AG09319 (cell line): ENCODE data around the gene CDADC1.
A peak's percentile ranks its signal among the peaks of the same experiment; 100 is the strongest.

Experiments used
- DNase-seq: peaks from one replicate; pipeline ENCODE4 v3.0.0-alpha.2; 2010; ENCODE audit warnings: low read depth; ENCODE audit errors: extremely low read depth
- TF ChIP-seq, protein P1 (sequence below): IDR thresholded peaks from 2 replicates; pipeline ENCODE4 v1.5.1; 2011; ENCODE audit warnings: low read depth, mild to moderate bottlenecking, inconsistent platforms, low read length, moderate library complexity

The CDADC1 gene

GRCh38 chr13:49247643-49248621, at the start of gene CDADC1:
Gene CDADC1, plus strand, starts transcription at chr13:49247925. Its CDS starts 113 bp downstream, at chr13:49248038.
- TF ChIP-seq, protein P1, sequence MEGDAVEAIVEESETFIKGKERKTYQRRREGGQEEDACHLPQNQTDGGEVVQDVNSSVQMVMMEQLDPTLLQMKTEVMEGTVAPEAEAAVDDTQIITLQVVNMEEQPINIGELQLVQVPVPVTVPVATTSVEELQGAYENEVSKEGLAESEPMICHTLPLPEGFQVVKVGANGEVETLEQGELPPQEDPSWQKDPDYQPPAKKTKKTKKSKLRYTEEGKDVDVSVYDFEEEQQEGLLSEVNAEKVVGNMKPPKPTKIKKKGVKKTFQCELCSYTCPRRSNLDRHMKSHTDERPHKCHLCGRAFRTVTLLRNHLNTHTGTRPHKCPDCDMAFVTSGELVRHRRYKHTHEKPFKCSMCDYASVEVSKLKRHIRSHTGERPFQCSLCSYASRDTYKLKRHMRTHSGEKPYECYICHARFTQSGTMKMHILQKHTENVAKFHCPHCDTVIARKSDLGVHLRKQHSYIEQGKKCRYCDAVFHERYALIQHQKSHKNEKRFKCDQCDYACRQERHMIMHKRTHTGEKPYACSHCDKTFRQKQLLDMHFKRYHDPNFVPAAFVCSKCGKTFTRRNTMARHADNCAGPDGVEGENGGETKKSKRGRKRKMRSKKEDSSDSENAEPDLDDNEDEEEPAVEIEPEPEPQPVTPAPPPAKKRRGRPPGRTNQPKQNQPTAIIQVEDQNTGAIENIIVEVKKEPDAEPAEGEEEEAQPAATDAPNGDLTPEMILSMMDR = no peak
- DNase-seq = peak; percentile 78

DNA sequence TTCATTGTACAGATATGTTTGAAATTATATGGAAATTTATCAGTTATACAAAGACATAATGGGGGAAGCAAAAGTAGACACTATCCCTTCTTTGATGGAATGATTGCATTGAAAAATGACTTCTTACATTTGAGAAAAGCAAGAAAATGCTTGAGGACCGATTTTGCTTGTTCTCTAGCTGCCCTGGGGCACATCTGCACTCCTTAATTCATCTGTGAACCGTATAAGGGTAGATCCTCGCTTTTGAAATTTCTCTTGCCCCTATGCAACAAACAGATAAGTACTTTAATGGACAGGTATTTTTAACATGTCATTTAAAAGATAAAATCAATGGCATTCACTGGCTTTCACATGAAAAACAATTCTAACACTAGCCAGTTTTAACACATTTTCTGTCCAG, 41.1 kb upstream of the CDADC1 start:
- TF ChIP-seq, protein P1 = no peak

DNA sequence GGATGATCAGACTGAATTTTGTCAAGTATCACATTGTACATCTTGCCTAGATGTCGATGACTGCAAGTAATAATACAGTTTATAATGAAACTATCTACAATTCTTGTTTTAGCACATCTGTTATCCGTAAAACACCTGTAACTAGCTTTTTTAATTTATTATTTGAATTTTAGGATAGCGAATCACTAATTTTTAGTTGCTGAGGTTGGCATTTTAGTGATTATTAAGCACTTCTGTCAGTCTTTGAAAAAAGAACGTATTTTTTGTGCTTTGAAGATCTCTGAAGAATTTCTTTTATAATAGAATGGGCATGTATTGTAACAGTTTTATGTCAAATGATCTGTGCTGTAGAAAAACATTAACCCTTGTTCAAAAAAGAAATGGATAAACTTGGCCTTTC, 39.1 kb upstream of the CDADC1 start:
- TF ChIP-seq, protein P1 = no peak
- DNase-seq = no peak

More for the DNA sequence above, 41.1 kb upstream of the CDADC1 start:
- DNase-seq = no peak

GRCh38 chr13:49210114-49210513, 37.6 kb upstream of the CDADC1 start:
- TF ChIP-seq, protein P1 = no peak

GRCh38 chr13:49210669-49211068, 37.1 kb upstream of the CDADC1 start:
- DNase-seq = no peak
- TF ChIP-seq, protein P1 = no peak

More at GRCh38 chr13:49210114-49210513, 37.6 kb upstream of the CDADC1 start:
- DNase-seq = no peak

DNA sequence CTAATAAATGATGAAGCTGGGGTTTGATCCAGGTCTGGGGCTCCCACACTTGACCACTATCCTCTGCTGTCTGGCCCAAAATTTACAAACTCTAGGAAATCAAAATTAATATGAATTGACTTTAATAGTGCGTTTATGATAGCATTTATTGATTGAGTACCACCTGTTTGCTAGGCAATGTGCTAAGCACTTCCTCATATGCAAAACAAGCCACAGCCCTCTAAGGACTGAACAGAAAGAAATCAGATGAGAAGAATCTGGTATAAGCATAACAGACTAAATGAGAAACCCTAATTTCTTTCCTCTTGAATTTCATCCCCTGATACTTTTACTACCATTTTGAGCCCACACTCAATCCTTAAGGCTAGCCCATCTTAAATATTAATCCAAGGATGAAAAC, 34.2 kb upstream of the CDADC1 start:
- no peak for DNase-seq
- TF ChIP-seq, protein P1 = no peak
